G401.6 (cell line): ENCODE results near the gene TET2.

Experiments
- FAIRE-seq: peaks from 2 replicates; lab custom pipeline; 2012; peaks lifted over from hg19 to GRCh38; lab: Jason Lieb, UNC

TET2 gene

GRCh38 chr4:105184316-105184980, 37.8 kb downstream of the TET2 start:
- FAIRE-seq = no peak

GRCh38 chr4:105186701-105187161, 40.1 kb downstream of the TET2 start:
- FAIRE-seq = no peak

- no peak for FAIRE-seq
Observed at GRCh38 chr4:105189855-105190650, 43.4 kb downstream of the TET2 start.

- FAIRE-seq = no peak
Observed at GRCh38 chr4:105191621-105192210, 45.0 kb downstream of the TET2 start.

- no peak for FAIRE-seq
Observed at GRCh38 chr4:105192474-105192873, 45.8 kb downstream of the TET2 start.

GRCh38 chr4:105192910-105193309, 46.2 kb downstream of the TET2 start:
- no peak for FAIRE-seq

- no peak for FAIRE-seq
Observed at GRCh38 chr4:105193536-105193935, 46.9 kb downstream of the TET2 start.

- FAIRE-seq = no peak
Observed at GRCh38 chr4:105194328-105195231, 47.9 kb downstream of the TET2 start.

GRCh38 chr4:105196523-105197145, 50.0 kb downstream of the TET2 start:
- no peak for FAIRE-seq

- FAIRE-seq = no peak
Observed at GRCh38 chr4:105197777-105198176, 51.1 kb downstream of the TET2 start.

- FAIRE-seq = no peak
Observed at GRCh38 chr4:105198541-105198940, 51.9 kb downstream of the TET2 start.

GRCh38 chr4:105206214-105206613, 59.5 kb downstream of the TET2 start:
- no peak for FAIRE-seq

- no peak for FAIRE-seq
Observed at GRCh38 chr4:105207386-105207785, 60.7 kb downstream of the TET2 start.

- no peak for FAIRE-seq
Observed at GRCh38 chr4:105208561-105208960, 61.9 kb downstream of the TET2 start.

GRCh38 chr4:105210916-105211315, 64.2 kb downstream of the TET2 start:
- no peak for FAIRE-seq

GRCh38 chr4:105215609-105216313, 69.1 kb downstream of the TET2 start:
- no peak for FAIRE-seq

GRCh38 chr4:105225500-105225899, 78.8 kb downstream of the TET2 start:
- no peak for FAIRE-seq

GRCh38 chr4:105227054-105227453, 80.4 kb downstream of the TET2 start:
- no peak for FAIRE-seq

- FAIRE-seq = no peak
Observed at GRCh38 chr4:105230287-105230686, 83.6 kb downstream of the TET2 start.

- no peak for FAIRE-seq
Observed at GRCh38 chr4:105232374-105232773, 85.7 kb downstream of the TET2 start.

GRCh38 chr4:105234582-105234981, 87.9 kb downstream of the TET2 start:
- no peak for FAIRE-seq
